GM12873 (cell line): ENCODE results near the gene ADCY3.

Experiments
- TF ChIP-seq, protein P1 (sequence below): IDR thresholded peaks from 2 replicates; pipeline ENCODE4 v1.5.1; 2012; ENCODE audit warnings: low read depth, mild to moderate bottlenecking, moderate library complexity, low read length, control low read depth; ENCODE audit not compliant: insufficient read depth; ENCODE audit errors: missing control alignments

Gene ADCY3

DNA sequence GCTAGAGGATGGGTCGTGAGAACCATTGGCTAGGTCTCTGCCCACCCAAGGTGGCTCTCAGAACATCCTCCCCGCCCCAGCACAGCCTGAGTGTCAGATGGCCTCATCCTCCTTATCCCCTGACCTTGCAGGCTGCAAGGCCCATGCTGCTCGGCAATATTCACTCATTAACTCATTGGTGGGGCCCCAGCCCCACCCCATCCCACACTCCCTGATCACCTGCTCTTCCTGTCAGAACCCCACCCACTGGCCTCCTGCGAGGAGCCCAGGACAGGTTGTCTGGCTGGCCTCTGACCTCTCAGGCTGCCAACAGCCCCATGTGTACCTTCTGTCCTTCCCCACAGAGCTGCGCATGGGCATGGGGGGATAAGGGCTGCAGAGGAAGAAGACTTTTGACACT is 5.3 kb downstream of the ADCY3 start:
- TF ChIP-seq, protein P1, sequence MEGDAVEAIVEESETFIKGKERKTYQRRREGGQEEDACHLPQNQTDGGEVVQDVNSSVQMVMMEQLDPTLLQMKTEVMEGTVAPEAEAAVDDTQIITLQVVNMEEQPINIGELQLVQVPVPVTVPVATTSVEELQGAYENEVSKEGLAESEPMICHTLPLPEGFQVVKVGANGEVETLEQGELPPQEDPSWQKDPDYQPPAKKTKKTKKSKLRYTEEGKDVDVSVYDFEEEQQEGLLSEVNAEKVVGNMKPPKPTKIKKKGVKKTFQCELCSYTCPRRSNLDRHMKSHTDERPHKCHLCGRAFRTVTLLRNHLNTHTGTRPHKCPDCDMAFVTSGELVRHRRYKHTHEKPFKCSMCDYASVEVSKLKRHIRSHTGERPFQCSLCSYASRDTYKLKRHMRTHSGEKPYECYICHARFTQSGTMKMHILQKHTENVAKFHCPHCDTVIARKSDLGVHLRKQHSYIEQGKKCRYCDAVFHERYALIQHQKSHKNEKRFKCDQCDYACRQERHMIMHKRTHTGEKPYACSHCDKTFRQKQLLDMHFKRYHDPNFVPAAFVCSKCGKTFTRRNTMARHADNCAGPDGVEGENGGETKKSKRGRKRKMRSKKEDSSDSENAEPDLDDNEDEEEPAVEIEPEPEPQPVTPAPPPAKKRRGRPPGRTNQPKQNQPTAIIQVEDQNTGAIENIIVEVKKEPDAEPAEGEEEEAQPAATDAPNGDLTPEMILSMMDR: no peak

DNA sequence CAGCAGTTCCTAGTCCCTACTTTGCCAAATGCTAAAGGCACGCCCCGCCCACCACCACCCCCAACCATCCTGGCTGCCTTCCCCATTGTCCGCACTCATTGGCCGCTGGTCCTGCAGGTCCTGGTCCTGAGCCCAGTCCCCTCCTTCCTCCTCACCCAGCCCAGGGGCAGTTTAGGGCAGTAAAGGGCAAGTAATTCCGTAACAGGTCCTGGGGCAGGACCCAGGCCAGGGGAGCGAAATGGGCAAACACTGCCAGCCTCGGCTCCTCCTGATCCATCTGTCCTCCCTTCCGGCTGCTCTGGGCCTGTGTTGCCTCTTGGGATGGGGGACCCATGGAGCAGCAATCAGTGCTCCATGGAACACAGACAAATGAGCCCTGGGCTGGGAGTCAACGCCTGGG is 6.1 kb downstream of the ADCY3 start:
- TF ChIP-seq, protein P1: no peak

DNA sequence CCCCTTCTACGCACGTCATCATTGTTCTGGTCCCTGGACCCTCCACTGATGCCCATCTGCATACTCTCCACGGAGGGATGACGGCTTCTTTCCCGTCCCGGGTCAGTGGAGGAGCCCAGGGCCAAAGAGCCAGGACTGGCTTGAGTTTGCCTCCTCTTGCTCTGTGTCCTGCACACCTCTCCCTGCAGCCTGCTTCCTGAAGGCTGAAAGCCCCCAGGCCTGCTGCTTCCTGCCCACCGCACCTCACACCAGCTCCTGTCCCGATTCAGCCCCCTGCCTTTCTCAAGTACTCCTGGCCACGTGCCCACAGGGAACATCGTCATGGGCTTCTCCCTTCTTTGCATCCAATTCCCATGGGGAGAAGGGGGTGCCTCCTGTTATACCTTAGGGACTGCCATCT is 7.1 kb downstream of the ADCY3 start:
- TF ChIP-seq, protein P1: no peak

DNA sequence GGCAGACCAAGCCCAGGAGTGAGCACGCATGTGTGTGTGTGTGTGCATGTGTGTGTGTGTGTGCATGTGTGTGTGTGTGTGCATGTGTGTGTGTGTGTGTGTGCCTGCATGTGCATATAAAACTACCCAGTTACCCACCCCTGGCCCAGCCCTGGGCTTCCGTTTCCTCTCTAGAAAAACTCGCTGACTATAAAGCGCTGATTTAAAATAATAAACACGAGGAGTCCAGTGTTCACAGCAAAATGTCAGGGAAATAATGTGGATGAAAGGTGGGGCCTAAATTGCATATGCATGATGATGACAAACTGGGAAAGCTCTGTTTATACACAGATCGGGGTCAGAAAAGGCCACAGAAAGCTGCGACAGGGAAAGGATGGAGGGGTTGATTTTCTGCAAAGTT is 7.5 kb downstream of the ADCY3 start:
- TF ChIP-seq, protein P1: no peak

DNA sequence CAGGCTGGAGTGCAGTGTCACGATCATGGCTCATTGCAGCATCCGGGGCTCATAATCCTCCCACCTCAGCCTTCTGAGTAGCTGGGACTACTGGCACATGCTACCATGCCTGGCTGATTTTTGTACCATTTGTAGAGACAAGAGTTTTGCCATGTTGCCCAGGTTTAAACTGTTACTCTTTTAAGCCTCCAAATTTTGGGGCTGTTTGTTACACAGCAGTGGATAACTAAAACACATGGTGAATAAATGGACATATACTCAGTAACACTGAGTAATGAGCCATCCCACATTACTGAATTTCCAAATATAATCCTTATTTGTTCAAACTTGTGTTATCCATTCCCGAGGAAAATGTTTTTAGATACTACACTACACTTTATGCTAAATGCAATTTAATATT is 9.8 kb downstream of the ADCY3 start:
- TF ChIP-seq, protein P1: no peak

DNA sequence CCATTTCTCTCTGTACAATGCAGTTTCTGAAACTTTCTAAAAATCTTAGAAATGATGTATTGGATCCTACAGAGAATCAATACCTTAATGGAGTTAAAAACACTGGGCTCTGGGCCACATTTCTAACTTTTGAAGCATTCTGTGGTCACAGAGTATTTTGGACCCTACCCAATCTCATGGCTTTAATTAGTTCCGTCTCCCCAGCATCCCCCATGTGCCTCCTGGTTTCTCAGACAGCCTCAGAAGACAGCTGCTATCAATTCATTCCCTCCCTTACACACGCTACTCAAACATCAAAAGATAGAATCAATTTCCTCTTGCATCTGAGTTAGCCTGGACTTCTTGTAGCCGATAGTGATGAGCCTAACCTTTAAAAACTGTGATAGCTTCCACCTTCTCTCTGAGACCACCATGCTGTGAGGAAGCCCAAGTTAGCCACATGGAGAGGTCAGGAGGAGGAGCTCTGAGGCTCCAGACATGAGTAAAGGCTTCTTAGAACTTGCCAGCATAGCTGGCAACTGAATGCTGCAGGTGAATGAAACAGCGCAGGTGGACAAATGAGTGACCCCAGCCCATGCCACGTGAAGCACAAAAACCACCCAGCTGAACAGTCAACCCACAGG is 10.4 kb downstream of the ADCY3 start:
- TF ChIP-seq, protein P1: no peak

DNA sequence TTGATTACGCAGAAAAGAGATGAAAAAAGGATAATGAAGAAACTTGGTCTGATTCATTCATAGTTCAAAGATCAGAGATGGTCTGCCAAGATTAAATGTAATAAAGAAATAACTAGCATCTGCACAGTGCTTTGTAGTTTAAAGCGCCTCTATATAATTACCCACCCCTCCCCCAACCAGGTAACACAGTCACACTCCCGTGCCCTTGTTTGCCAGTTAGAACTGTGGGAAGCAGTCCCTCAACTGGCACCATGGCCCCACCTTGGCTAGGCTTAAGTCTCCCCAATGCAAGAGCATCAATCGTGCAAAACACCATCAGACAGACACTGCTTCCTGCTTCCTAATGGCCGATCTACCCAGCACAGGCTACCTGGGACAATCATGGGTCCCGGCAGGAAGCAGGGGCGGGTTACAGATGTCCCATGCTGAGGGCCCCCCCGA is 11.6 kb downstream of the ADCY3 start:
- TF ChIP-seq, protein P1: no peak
